ENCODE data around the gene RTF1.

RTF1 gene

DNA sequence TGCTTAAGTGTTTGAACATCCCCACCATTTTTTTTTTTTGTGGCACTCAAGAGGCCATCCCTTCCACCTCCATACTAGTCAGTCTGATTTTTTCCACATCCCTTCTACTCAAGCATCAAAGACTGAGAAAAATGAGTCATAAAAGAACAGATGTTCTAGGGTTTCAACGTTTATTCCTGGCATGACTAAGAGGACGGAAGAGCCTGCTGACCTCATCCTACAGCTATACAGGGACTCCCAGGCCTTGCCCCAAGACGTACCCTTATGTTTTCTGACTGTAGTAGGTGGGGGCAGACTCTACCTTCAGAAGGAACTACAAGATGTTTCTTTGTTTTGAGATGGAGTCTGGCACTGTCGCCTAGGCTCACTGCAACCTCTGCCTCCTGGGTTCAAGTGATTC lies 73.5 kb downstream of the RTF1 start:
- no peak for DNase-seq

DNA sequence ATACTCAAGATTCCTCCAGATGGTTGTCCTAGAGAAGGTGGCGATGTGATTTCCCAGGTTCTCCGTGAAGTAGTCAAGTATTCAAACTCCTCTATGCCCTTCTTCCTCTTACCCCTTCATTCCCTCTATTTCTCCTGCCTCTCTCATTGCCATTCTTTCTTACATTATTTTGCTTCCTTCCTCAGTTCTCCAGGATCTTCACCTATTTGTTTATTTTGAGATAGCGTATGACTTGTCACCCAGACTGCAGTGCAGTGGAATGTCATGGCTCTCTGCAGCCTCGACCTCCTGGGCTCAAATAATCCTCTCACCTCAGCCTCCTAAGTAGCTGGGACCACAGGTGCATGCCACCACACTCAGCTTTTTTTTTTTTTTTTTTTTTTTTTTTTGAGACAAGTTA lies 75.0 kb downstream of the RTF1 start:
- DNase-seq = no peak

DNA sequence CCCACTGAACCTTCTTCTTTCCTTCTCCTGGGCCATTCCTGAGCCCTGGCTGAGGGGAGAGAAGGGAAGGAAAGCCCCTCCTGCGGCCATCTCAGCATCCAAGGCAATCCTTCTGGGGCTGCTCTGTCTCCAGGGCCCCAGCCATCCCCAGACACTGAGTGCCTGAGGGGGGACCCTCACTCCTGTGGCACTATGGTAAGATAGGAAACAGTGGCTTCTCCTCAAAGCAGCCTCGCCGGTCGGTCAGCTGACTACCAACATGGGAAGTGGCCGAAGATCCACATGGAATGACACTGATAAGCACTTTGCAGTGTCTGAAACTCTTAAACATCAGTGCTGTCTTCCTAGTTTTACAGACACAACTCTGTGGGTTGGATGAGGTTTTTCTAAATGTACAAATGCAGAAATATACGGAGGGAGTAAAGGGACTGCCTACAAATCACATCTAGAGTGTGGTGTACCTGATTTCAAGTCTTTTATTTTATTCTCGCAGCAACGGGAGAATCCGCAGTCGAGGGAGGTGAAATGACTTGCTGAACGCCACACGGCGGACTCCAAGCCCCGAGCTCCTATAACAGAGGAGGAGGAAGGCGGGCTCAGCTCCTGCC lies 75.8 kb downstream of the RTF1 start:
- DNase-seq = no peak

DNA sequence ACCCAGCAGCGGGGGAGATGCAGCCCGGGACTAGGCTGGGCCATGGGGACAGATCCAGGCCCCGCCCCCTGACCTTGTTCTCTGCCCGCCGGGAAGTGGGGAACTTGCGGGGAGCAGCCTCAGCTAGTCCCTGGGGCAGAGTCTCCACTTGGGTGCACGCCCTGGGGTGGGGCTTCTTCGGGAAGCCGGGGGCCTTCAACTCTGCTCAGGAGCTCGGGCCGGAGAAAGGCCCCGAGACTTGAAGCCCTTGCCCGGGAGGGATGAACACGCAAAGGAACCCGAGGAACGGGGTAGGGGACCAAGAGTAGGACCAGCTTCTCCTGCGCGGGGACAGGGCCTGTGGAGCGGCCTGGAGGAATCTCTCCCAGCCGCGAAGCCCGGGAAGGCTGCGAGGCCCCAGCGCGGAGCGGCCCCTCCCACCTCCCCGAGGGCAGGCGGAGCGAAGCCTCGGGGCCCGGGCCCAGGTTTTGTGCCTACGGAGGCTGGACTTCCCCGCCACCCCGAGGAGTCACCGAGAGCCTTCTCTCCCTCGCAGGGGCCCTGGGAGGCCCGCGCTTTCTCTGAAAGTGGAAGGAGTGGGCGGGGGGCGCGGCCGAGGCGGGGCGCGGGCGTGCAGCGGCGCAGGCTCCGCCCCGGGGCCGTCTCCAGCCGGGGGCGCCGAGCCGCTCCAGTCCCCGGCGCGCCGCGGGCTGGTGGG lies 76.5 kb downstream of the RTF1 start, which contains the start of gene ITPKA:
TSS of gene ITPKA (plus strand) at position 670 of the 697 bp plus-strand sequence. CDS start 54 bp downstream, outside the sequence.
- peak; percentile 50 for DNase-seq

DNA sequence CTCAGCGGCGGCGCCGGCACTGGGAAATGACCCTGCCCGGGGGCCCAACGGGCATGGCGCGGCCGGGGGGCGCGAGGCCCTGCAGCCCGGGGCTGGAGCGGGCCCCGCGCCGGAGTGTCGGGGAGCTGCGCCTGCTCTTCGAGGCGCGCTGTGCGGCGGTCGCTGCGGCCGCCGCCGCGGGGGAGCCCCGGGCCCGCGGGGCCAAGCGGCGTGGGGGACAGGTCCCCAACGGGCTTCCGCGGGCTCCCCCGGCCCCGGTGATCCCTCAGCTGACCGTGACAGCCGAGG lies 77.0 kb downstream of the RTF1 start:
- DNase-seq = no peak

DNA sequence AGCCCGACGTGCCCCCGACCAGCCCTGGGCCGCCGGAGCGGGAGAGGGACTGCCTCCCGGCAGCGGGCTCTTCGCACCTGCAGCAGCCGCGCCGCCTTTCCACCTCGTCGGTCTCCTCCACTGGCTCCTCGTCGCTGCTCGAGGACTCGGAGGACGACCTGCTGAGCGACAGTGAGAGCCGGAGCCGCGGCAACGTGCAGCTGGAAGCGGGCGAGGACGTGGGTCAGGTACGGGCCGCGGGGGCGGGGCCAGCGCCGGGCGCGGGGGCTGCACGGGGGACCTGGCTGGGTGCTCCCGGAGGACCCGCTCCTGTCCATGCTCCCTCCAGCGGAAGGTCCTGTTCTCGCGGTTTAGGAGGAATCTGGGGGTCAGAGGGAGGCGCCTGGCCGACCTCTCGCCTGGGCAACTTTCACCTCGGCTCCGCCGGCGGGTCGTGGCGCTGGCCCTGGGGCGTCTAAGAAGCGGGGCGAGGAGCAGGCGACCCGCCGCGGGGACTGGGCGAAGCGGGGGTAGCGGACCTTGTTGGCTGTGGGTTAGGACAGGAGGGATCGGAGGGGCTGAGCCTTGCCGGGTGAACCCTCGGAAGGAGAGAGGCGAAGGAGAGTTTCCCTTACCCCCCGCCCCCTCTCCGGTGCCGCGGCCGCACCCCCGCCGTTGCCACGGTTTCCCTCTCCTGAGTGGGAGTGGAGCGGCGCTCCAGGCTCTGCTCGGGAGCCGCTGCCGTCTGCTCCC lies 77.5 kb downstream of the RTF1 start:
- DNase-seq = no peak

DNA sequence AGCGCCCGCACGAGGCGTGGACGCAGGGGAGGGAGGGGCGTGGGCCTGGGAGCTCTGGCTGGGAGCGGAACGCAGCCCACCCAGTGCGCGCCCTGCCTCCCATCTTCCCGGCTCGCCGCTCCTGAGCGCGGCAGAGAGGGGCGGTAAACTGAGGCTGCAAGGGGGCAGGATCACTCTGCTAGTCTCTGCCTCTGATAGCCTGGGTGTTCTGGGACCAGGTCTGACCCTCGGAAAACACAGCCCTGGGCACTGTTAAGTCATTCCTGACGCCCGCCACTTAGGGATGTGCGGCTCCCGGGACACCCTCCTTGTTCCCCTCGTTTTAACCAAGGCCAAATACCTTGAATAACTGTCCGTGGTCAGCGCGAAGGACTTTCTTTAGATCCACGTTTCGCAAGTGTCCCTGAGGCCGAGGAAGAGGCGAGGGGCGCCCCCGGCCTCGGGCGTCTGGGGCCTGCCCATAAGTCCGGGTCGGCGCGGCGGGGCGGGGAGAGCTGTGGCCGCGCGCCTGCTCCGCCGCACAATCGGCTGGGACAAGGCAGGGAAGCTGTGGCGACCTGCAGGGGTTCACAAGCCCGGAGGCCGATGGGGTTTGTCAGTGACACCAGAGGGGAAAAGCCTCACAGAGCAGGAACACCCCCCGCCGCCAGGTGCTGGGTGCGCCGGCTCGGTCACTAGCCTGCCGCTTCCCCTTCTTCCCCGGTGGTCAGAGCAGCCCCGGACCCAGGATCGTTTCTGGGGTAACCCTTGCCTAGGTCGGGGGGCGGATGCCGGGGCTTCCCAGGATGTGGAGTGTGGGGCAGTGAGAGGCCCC lies 78.2 kb downstream of the RTF1 start:
- no peak for DNase-seq

DNA sequence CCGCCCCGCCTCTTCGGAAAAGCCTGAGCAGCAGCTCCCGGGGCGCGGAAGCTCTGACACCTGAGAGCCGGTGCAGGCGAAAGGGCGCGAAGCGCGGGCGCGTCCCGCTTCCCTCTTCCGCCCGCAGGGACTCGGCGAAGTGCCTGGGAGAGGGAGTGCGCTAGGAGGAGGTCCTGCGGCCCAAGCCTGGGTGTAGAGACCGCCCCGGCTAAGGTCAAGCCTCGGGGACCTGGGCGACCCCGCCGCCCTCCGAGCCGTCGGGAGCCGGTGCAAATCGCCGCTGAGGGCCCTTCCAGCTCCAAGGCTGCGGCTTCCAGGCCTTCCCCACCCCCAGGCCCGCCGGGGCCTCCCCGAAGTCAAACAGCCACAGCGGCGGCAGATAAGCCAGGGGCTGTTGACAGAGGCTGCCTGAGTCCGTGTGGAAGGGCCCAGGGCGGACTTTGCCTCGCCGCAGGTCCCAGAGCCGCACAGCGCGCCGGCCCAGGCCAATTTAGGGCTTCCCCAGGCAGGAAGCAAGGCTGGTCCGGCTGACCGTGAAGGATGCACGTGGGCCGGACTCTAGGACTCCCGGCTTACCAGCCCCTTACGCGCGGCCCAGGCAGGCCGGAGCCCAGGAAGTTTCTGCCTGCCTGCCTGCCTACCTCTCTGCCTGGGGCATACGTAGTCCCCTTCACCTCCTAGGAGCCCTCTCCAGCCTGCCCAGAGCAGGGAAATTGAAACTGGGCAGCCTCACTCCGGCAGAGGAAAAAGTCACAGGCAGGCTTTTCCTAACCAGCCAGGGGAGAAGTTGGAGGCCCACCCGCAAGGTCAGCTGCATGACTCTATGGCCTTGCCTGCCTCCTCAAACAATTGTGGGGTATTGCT lies 79.1 kb downstream of the RTF1 start:
- DNase-seq = no peak

DNA sequence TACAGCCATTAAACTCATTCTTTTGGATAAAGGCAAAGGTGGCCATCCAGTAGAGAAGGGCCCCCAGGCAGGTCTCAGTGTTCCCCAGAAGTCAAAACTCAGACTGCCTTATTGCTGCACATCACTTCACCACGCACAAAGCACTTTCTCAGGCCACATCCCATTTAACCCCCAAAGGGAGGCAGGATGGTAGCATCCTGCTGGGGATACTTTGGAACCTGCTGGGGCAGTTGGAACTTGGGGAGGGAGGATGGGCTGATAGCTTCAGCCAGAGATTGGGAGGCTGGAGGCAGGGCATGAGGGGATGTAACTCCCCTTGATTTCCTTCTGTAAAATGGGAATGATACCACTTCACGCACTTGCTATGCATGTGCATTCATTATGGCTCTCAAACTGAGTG lies 81.8 kb downstream of the RTF1 start:
- no peak for DNase-seq

DNA sequence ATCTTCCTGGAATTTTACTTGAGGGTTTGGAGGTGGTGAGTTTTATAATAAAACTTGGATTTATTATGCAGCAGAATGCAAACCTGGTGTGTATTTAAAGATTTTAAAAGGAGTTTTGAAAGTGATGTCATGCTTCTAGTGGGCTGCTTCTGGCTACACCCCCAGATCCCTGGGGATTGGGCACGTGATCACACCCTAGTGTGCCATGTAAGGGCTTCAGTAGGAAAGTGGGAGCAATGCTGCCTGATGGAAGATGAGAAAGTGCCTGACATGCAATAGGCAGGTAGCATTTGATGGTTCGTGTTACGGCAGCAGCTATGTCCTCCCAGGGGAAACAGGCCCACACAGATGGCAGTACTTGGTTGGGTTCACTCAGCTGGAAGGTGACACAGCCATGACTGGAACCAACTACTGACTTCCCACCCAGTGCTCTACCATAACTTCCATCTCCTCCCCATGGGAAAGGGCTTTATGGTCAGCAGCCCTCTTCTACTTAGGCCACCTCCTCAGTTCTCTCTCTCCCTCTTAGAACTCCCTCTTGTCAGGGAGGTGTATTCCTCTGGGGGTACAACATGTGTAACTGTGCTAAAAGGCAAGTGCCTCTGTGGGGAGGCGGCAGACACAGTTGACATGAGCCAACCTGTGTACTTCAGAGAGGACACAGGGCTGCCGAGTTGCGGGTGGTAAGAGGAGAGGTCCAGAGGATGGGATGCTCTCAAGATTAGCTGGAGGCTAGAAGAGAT lies 82.4 kb downstream of the RTF1 start:
- DNase-seq = no peak

DNA sequence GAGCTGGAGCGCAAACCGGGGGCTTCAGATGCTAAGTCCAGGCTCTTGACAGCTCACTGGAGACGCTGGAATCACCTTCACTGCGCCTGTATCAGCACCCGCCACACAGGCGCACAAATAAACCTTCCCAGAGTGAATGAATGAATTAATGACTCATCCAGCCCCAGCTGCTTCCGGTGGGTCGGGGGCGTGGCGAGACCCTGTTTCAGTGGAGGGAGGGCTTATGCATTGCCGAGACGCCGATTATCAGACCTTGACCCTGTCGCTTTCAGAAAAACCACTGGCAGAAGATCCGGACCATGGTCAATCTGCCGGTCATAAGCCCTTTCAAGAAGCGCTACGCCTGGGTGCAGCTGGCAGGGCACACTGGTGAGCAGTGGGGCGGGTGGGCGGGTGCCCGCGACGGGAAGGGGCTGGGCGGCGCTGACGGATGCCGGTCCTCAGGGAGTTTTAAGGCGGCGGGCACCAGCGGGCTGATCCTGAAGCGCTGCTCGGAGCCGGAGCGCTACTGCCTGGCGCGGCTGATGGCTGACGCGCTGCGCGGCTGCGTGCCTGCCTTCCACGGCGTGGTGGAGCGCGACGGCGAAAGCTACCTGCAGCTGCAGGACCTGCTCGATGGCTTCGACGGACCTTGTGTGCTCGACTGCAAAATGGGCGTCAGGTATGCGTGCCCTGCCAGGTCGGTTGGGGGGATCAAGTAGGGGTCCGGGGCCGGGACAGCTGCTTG lies 84.5 kb downstream of the RTF1 start:
- DNase-seq = peak; percentile 40

DNA sequence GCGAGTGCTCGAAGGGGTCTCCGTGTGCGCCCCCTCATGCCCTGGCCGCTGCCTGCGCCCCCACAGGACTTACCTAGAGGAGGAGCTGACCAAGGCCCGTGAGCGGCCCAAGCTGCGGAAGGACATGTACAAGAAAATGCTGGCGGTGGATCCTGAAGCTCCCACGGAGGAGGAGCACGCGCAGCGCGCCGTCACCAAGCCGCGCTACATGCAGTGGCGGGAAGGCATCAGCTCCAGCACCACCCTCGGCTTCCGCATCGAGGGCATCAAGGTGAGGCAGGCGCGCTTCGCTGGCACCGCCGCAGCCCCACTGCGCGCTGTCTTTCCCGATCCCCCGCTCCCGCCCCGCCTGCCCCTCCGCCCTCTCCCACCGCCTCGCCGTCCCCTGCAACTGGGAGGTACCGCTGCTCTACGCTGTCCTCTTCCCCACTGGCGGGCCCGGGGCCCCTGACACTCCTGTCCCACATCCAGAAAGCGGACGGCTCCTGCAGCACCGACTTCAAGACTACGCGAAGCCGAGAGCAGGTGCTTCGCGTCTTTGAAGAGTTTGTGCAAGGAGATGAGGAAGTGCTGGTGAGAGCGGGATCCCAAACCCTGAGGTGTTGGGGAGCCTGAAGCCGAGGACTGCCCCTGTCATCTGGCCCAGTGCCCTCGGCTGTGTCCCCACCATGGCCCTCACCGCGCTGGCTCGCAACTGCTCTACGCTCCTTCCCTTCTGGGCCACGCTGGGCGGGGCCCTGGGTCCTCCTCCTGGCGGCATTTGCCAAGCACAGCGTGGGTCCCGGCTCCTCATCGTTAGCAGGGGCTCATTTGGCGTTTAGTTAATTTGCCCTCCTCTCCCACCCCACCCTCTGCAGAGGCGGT lies 85.3 kb downstream of the RTF1 start:
- no peak for DNase-seq

DNA sequence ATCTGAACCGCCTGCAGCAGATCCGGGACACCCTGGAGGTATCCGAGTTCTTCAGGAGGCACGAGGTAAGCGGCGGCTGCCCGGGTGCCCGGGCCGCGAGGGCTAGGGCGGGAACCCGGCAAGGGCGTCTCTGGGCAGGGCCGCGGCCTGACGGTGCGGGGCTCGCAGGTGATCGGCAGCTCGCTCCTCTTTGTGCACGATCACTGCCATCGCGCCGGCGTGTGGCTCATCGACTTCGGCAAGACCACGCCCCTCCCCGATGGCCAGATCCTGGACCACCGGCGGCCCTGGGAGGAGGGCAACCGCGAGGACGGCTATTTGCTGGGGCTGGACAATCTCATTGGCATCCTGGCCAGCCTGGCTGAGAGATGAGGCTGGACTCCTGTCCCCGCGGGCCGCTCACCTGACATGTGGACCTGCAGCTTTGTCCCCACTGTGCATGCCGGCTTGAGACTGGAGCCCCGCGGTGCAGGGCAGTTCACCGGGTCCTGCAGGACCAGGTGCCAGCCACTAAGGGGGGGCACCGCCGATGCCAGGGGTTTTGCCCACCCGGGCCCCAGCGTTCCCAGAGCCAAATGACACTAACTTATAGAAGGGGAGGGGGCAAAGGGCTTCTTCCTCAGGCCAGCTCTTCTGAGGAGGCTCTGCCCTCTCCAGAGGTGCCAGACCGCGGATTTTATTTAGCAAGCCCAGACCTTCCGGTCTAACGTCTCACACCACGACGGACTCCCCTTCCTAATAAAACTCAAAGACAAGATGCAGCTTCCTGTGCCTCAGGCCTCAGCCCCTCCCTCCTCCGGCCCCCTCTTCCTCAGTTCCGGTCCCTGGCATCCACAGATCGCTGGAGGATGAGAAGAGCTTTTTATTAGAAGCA lies 86.1 kb downstream of the RTF1 start:
- no peak for DNase-seq

DNA sequence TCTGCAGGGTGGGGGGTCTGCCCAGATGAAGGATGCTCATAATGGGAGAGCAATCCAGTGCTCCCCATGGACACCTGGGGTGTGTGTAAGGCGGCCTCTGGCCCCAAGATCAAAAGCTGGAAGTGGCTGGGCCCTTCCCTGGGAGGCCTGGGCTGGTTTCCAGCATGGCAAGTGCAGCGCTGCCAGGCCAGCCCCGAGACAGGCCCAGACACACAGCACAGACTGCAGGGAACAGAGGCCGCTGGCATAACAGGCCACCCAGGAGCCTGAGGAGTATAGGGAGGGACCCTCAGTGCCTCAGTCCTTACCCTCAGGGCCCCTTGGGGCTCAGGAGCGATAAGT lies 86.7 kb downstream of the RTF1 start:
- no peak for DNase-seq

DNA sequence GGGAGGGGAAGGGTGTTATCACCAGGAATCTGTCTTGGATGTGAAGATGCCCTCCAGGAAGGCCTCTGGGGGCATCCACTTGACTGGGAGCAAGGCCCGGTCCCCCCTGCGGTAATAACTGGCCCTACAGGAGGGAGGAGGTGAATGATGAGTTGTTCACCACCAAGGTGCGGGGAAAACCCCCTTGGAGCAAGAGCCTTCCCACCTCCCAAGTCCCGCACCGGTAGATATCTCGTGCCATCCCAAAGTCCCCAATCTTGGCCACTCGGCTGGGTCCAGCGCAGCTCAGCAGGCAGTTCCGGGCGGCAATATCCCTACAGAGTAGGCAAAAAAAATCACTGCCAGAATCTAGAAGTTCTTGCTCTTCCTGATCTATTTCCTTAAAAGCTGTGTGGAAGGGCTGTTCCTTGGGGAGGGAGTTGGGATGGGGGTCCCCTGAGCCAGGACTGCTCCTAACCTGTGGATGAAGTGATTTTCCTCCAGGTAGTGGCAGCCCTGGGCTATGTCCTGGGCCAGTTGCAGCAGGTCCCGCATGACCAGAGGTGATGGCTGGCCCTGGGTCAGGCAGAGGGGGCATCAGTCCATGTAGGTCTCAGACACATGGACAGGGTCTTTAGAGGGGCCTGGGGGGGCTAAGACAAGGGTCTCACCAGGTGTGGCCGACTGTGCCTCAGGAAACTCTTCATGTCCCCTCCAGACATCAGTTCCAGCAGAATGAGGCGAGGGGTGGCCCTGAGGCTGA lies 88.0 kb downstream of the RTF1 start:
- no peak for DNase-seq

DNA sequence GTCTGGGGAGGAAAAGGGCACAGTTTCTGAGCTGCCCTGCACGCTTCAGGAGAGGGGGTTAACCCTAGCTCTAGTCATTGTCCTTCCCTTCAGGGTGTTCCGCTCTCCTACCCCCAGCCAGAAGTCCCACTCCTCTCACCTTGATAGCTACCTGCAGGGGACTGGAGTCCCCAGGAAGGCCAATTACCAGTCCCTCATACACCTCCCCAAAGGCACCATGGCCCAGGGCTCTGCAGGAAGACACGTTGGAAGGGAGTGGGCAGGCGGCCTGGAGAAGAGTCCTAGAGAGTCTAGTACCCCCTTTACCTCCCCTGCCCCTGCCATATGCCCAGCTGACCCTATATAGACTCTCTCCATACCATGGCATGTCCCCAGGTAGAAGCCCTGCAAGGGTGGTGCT lies 88.9 kb downstream of the RTF1 start:
- DNase-seq = no peak

DNA sequence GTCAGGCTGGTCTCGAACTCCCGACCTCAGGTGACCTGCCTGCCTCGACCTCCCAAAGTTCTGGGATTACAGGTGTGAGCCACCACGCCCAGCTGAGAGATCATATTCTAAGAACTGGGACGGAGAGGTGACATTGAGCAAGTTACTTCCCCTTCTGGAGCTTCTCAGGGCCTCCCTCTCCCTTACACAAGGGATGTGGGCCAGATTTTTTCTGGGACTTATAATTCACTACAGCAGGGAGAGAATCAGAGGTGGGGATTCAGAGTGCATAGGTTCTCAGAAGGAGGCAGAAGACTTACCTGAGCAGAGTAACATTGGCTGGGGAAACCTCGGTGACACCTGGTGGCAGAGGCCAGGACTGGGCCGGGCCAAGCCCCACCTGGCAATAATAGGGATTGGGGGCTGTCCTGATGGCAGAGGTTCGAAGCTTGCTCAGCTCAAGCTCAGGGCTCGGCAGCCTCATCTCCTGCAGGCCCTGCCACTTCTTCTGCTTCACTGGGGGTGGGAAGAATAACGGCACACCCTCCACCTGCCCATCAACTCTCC lies 90.0 kb downstream of the RTF1 start:
- DNase-seq = no peak

DNA sequence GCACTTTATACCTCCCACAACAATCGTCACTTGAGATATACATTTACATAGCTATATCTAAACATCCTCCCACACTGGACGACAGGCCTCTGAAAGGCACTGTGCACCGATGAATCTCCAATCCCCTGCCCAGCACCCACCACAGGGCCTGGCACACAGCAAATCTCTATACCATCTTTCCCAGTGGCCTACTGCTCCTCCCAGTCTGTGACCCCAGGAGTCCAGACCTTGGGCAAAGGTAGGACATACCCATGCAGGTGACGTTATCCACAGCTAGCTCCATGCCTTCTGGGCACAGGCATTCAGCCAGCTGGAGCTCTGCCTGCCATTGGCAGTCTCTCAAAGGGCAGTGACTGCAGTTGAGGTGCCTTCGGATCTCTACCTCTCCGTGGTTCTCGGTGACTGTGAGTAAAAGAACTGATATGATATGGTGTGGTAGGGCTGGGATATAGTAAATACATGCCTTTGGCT lies 91.0 kb downstream of the RTF1 start:
- DNase-seq = no peak
